Fibroblast of villous mesenchyme (primary cell): ENCODE results near the gene PCNX1. TPM values are rescaled to one million over a fixed set of nuclear protein-coding genes. Genes with fewer than 3 reads are reported as not detected.

Experiments
- DNase-seq: peaks from one replicate; pipeline ENCODE4 v3.0.0-alpha.2; 2010; ENCODE audit warnings: low read depth
- H3K4me3 ChIP-seq: 2 replicates; pipeline ENCODE4 v1.5.1; 2011; ENCODE audit warnings: low read depth, mild to moderate bottlenecking, low read length
- CTCF ChIP-seq: IDR thresholded peaks from 2 replicates; pipeline ENCODE4 v1.5.1; 2012; ENCODE audit warnings: low read depth, mild to moderate bottlenecking, low read length; ENCODE audit not compliant: insufficient read depth
- total RNA-seq: library from RNA; depleted of rRNA; stranded (reverse); fragments of >200 nt; gene quantifications from 2 replicates; pipeline ENCODE4 v1.2.3, GENCODE V29; 2012

Gene PCNX1
- total RNA-seq, 1 donor = 69.5 TPM

- no peak overlapping the region for H3K4me3 ChIP-seq
- peak; percentile 88 for DNase-seq
- no peak for TF ChIP-seq CTCF
Observed at GRCh38 chr14:71116568-71117122, 209.4 kb downstream of the PCNX1 start.

GRCh38 chr14:71117839-71118743 is 210.8 kb downstream of the PCNX1 start:
- DNase-seq = peak; percentile 79
- H3K4me3 ChIP-seq = no peak overlapping the region
- TF ChIP-seq CTCF = no peak

GRCh38 chr14:71119075-71119474 is 211.8 kb downstream of the PCNX1 start:
- DNase-seq = no peak
- H3K4me3 ChIP-seq = no peak overlapping the region
- no peak for TF ChIP-seq CTCF

GRCh38 chr14:71119832-71120231 is 212.6 kb downstream of the PCNX1 start:
- no peak overlapping the region for H3K4me3 ChIP-seq
- no peak for DNase-seq
- TF ChIP-seq CTCF = no peak

- TF ChIP-seq CTCF = no peak
- DNase-seq = no peak
- H3K4me3 ChIP-seq = no peak overlapping the region
Observed at GRCh38 chr14:71121001-71121400, 213.7 kb downstream of the PCNX1 start.

GRCh38 chr14:71121711-71122110 is 214.5 kb downstream of the PCNX1 start:
- TF ChIP-seq CTCF = no peak
- H3K4me3 ChIP-seq = no peak overlapping the region
- no peak for DNase-seq
